Ecto neural progenitor cell (in vitro differentiated cells): ENCODE results near the gene TSPAN33.

Source experiments
- DNase-seq: peaks from one replicate; pipeline ENCODE4 v3.0.0-alpha.2; 2018; ENCODE audit warnings: low spot score

TSPAN33 gene

DNA sequence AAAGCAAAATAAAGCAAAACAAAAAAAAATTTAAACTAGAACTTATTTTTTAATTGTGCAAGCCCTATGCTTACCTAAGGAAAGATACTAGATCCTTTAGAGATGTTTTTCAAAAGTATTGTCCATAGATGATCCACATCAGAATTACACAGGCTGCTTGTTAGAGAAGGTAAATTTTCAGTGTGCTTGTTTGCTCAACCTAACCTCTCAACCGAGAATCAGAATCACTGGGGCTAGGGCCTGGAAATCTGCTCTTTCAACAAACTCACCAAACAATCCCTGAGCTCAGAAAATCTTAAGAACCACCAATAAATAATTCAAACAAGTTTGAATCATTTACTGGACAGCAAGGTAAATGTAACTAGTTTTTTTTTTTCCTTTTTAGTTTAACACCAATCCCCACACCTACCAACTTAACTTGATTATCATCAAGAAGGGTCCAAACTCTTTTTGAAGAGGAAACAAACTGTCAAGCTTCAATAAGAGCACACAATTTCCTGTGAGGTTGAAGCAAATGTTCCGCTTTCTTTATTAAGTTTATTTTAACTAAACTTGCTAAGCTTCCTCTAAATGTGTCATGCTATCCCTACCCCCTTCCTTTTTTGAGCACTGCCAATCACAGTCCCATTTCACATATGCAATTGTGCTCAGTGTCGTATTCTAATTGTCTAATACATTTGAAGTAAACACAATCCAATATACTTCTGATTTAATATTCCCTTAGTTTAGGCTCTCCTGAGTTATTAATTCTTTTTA is 7.4 kb upstream of the TSPAN33 start:
- no peak for DNase-seq

DNA sequence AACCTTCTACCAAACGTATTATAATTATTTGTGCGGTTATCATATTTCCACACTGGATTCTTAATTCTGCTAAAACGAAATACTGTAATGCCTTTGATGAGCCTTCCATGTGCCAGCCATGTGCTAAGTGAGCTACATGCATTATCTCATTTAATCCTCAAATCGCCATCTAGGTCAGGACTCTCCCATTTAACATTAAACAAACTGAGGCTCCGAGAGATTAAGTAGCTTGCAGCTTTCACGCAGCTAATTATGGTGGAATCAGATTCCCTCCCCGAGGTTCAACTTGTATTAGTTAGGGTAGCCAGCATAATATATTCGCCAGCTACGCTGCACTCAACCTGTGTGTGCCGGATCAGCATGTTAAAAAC is 798 bp upstream of the TSPAN33 start:
- DNase-seq = no peak

- peak; percentile 59 for DNase-seq
These were observed 544 bp downstream of the TSPAN33 start for GRCh38 chr7:129144834-129145668.

- no peak for DNase-seq
These were observed 1.9 kb downstream of the TSPAN33 start for GRCh38 chr7:129146237-129146979.

DNA sequence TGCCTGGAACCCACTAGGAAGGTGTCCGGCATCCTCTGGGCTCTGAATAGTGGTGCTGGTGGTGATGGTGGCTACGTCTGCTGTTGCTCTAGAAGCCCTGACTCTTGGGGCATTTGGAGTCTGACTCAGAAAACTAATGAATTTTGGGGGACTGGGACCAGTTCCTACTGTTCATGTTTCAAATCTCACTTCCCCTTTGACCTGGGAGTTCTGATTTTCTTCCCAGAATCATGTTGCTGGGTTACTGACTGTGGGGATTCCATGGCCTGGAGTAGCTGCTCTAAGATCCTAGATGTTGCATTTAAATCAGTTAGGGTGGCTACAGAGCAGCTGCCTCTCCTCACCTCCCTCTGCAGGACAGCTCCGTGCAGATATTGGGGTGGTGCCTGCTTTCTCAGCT is 3.2 kb downstream of the TSPAN33 start:
- no peak for DNase-seq

DNA sequence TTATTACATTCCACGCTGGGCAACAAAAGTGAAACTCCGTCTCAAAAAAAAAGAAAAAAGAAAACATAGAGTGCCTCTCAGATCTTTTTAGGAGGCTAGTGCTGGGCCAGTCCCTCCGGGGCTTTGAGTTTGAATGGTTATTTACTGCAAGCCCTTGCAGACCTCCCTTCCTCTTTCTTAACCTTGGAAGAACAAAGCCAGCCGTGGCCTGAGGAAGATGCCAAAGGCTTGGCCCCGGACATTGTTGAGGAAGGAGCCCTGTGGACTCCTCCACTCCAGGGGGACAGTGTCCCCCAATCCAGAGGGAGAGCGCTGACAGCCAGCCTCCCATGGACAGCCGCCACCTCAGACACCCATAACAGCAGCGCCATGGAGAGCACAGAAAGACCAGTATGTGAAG is 5.0 kb downstream of the TSPAN33 start:
- no peak for DNase-seq

DNA sequence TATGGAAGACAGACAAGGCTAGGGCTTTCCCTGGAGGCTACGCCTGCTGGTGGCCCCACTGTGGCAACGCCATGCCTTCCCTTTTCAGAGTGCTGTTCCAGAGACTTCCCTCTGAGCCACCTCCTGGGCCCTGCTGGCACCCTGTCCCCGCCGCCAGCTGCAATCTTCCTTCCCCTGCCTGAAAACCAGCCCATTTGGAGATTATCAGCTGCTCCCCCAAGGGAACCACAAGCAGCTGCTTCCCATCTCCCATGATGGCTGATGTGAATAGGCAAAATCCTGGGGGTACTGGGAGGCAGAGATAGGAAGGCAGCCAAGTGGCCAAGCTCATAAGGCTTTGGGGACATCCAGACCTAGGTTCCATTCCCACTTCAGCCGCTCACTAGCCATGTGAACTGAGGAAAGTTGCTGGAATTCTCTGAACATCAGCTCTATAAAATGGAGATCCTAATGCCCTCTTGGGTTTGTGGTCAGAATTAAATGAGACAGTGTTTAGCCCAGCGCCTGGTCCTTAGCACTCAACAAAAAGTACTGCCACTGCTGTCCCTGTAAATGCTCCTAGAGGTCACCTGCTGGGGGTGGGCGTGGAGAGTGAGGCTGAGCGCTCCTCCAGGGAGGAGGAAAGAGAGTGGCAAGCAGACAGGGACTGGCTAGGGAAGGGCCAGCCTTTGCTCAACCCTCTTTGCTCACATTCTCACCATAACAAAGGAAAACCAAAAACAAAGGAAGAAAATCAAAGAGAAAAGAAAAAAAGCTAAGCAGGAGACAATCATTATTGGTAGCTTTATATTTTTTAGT is 5.9 kb downstream of the TSPAN33 start:
- no peak for DNase-seq

- DNase-seq = no peak
These were observed 13.1 kb downstream of the TSPAN33 start for GRCh38 chr7:129157651-129158050.

- no peak for DNase-seq
These were observed 15.0 kb downstream of the TSPAN33 start for GRCh38 chr7:129159539-129159938.

DNA sequence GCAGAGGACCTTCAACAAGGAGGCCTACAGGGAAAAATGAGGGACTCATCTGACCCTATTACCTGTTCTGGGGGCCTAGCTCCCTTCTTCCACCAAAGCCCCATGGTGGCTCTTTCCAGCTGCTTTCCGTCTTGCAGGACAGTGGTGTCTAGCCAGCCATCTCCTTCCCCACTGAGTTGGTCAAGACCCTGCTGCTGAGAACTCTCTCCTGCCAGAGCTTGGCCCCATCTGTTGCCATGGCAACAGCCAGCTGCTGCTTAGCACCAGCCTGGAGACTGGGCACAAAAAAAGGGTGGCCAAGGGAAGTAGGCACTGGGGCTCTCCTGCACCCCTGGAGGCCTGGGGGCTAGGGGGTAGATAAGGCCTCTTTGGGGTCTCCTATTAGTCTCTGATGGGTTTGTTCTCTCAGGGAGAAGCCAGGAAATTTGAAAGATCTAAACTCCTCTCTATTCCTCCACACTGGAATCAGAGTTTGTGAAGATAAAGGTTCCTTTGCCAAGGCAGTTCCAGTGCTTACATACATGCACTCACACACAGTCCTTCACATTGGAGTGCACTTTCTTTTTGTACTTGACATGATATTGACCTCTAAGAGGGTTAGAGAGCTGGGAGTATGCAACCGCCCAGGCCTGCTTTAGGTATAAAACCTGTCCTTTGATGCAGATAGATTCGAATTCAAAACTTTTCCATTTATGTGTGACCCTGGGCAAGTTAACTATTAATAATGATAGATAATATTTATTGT is 15.8 kb downstream of the TSPAN33 start:
- peak; percentile 66 for DNase-seq

GRCh38 chr7:129161524-129162225 is 17.2 kb downstream of the TSPAN33 start:
- no peak for DNase-seq

DNA sequence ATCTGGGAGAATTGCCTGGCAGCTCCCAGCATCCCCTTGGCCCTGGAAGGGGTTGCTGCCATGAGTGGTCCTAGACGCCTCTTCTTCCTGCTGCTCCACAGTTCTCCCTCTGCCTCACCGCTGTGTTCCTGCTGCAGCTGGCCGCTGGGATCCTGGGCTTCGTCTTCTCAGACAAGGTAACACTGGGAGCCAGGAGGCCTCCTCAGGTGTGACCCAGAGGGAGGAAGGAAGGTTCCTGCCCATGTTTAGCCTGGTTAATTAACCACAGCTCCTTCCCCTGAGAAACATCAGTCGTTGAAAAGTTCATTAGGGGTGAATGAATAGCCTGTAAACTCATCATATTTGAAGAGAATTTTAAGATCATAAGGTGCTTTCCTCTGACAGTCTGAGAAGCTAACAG is 18.2 kb downstream of the TSPAN33 start:
- no peak for DNase-seq

DNA sequence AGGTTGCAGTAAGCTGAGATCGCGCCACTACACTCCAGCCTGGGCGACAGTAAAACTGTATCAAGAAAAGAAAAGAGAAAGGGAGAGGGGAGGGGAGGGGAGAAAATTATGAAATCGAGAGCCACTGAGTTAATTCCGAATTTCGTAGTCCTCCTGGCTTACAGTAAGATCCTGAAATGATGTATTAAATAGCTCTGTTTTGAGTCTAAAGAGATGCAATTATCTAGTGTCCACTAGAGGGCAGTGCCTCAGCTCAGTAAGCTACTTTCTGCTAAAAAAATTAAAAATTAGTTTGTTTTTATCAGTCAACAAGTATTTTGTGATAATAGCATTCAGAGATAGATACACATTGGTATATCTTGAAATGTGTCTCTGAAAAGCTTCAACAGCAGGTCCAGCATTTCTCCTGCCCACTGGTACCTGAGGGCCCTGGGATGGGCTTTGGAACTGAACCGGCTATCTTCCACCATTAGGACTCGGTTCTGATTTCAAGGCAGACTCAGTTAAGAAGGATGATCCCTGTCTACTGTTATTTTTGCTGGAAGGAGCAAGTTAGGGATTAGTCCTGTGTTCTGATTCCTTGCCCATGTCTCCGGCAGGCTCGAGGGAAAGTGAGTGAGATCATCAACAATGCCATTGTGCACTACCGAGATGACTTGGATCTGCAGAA is 19.5 kb downstream of the TSPAN33 start:
- DNase-seq = no peak

DNA sequence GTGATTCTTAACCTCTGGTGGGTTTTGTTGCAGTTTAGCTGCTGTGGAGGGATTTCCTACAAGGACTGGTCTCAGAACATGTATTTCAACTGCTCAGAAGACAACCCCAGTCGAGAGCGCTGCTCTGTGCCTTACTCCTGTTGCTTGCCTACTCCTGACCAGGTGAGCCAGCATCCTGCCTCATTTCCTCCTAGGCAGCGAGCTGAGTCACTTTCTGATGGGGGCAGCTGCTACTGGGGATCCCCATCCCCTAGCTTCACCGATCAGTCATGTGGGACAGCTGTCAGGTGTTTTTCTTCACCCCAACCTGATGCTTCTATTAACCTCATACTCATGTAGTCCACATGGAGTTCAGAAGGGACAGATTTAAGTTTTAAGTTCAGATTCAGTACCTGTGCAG is 22.2 kb downstream of the TSPAN33 start:
- DNase-seq = no peak

DNA sequence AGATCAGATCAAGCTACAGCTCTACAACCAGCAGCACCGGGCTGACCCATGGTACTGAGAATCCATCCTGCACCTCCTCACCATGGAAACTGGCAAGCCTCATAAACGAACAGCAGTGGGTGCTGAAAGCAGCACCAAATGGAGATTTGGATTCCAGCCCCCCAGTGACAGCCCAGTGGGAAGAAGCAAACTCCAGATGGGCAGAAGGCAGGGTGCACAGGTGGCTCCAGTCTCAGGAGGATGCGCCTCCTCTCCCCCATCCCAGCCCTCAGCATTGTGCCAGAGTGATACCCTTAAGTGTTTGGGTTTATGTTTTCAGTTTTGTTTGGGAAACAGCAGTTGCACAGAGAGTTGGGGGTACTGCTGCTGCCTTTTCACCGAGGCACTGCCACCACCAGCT is 23.3 kb downstream of the TSPAN33 start:
- DNase-seq = no peak

DNA sequence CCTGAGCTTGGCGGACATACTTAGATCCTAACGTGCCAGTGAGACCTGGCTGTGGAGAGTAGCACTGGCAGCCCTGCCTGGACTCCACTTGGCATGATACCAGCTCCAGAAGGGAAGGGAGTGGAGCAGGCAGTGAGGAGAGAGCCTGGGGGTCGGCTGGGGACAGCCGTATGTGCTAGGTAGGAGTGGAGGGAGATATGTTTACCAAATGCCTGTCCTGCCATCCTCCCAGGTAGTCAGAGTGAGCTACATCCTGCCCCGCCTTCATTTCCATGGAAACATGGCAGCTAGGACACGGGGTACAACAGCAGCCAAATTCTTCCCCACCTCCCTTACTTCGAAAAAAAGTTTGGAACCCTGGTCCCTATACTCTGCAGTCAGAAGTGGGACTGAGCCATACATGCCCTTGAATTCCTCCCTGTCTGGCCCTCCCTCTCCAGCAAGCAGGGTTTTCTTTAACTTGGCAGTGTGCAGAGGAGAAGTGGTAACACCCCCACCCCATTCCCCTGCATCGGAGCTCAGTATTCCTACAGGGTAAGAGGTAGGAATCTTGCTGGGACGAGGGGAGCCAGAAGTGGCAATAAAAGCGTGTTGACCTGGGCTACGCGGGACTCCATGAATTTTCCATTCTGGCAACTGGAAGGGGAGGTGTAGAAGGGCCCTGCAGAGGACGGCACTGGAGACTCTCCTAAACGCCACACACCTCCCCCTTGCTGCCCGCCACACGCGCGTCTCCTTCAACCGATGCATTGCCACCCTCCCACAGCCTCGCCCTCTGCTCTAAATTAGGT is 23.9 kb downstream of the TSPAN33 start:
- no peak for DNase-seq

DNA sequence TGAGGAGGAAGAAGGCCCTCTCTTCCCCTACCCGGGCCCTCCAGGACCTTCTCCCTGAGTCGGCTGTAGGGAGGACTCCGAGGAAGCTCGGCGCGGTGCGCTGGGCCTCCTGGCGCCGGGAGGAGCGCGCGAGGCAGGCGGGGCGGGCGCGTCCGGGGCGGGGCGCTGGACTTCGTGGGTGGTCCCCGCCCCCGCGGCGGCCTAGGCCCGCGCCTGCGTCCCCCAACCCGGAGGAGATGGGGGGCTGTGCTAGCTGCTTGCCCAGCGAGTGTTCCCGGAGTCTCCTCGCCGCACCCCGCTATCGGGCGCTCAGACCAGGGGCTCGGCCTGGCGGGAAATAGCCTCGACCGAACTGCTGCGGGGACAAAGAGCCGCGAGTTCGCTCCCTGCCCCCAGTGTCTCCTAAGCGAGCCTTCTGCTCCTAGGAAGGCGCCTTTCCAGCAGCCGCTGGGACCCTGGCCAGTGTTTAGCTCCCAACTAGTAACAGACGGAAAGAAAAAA is 24.7 kb downstream of the TSPAN33 start:
- DNase-seq = peak; percentile 77

DNA sequence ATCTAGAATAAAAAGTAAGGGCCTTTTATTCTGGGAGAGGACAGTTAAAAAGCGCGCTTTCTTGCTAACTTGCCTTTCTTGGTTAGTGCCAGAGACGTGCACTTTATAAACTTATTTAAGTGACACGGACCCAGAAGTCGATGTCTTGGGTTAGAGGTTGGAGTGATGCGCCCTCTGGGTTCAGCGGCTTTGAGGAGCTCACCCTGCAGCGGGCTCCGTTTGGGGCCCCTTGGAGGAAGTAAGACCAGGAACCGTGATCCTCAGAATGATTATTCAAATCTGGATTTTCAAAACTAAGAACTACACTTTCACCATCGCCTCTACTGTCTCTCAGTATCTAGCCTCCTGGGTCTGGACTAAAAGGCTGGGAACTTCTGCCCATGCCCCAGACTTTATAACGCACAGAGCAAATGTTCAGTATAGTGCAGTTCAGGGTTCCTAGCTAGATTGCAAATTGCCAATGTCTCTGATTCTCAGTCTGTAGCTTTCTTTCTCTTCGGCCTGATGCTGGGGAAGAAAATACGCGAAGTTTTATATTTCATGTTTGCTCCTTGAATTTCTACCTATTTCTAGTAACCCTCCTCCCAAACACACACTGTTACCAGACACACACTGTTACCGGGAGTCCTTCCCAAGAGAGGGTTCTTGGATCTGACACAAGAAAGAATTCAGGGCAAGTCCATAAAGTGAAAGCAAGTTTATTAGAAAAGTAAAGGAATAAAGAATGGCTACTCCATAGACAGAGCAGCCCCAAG is 25.4 kb downstream of the TSPAN33 start:
- no peak for DNase-seq
